Stomach (tissue), 4 donors: Measurements from ENCODE around the gene EXOC4.

Experiments
- CTCF ChIP-seq, 7 experiments: fragments of 450-650 bp in 4 of 7; fragments of 200-600 bp in 3 of 7; sonication (generic) in 3 of 7; IDR thresholded peaks; one replicate each; pipeline ENCODE4 v1.5.1; 2016 to 2019; ENCODE audit warnings: antibody characterized with exemption in 7 of 7, control low read depth in 2 of 7, mild to moderate bottlenecking in 1 of 7
- EP300 ChIP-seq: sonication (generic); formaldehyde crosslinking; IDR thresholded peaks from one replicate; pipeline ENCODE4 v1.6.1; 2017; ENCODE audit warnings: antibody characterized with exemption
- POLR2A ChIP-seq, 4 donors: fragments of 450-650 bp; IDR thresholded peaks; one replicate each; pipeline ENCODE4 v1.6.1; 2016; ENCODE audit warnings: antibody characterized with exemption in 4 of 4, control low read depth in 2 of 4, mild to moderate bottlenecking in 1 of 4, moderate library complexity in 1 of 4
- POLR2AphosphoS5 ChIP-seq, 3 donors: sonication (generic); formaldehyde crosslinking; IDR thresholded peaks; one replicate each; pipeline ENCODE4 v1.6.1; 2016; ENCODE audit warnings: antibody characterized with exemption in 3 of 3

GRCh38 chr7:133491846-133492652, 239.2 kb downstream of the EXOC4 start:
- TF ChIP-seq CTCF (IDR thresholded peaks at IDR 0.05) (no peak), EP300 (no peak), POLR2A (IDR thresholded peaks at IDR 0.05) (no peak), POLR2AphosphoS5 (IDR thresholded peaks at IDR 0.05) (no peak)
